ENCODE data around the gene SIGLECL1. TPM values are rescaled to one million over a fixed set of nuclear protein-coding genes. Genes with fewer than 3 reads are reported as not detected.
"Not testable (repeated sequence)": the region's sequence is repeated elsewhere in the genome, so short reads cannot be mapped to it uniquely, and the experiment has no call there.

The SIGLECL1 gene
- not detected in 2 replicates for total RNA-seq

GRCh38 chr19:51250786-51251467 is at the start of gene SIGLECL1:
Gene SIGLECL1, plus strand, starts transcription at chr19:51251080. Its CDS starts 12,993 bp downstream, at chr19:51264073.
- no peak for TF ChIP-seq CTCF (conservative IDR thresholded peaks at IDR 0.05; ENCODE audit: low read depth, low read length)
- DNase-seq (ENCODE audit: low read depth), result no peak
- H3K4me3 ChIP-seq (ENCODE audit: low read depth, low read length), result no peak within 1 kb of the TSS

GRCh38 chr19:51201712-51202111 is 49.2 kb upstream of the SIGLECL1 start:
- no peak overlapping the region for H3K4me3 ChIP-seq (ENCODE audit: low read depth, low read length)
- no peak for DNase-seq (ENCODE audit: low read depth)
- no peak for TF ChIP-seq CTCF (conservative IDR thresholded peaks at IDR 0.05; ENCODE audit: low read depth, low read length)

- no peak overlapping the region for H3K4me3 ChIP-seq (ENCODE audit: low read depth, low read length)
- no peak for DNase-seq (ENCODE audit: low read depth)
- no peak for TF ChIP-seq CTCF (conservative IDR thresholded peaks at IDR 0.05; ENCODE audit: low read depth, low read length)
Measured at GRCh38 chr19:51203916-51204315, 47.0 kb upstream of the SIGLECL1 start.

- no peak for TF ChIP-seq CTCF (conservative IDR thresholded peaks at IDR 0.05; ENCODE audit: low read depth, low read length)
- no peak for DNase-seq (ENCODE audit: low read depth)
Measured at GRCh38 chr19:51204321-51204720, 46.6 kb upstream of the SIGLECL1 start.

GRCh38 chr19:51207747-51208146 is 43.1 kb upstream of the SIGLECL1 start:
- no peak for TF ChIP-seq CTCF (conservative IDR thresholded peaks at IDR 0.05; ENCODE audit: low read depth, low read length)
- no peak for DNase-seq (ENCODE audit: low read depth)
- no peak overlapping the region for H3K4me3 ChIP-seq (ENCODE audit: low read depth, low read length)

More at GRCh38 chr19:51204321-51204720, 46.6 kb upstream of the SIGLECL1 start:
- H3K4me3 ChIP-seq (ENCODE audit: low read depth, low read length), result no peak overlapping the region

- no peak for DNase-seq (ENCODE audit: low read depth)
- no peak overlapping the region for H3K4me3 ChIP-seq (ENCODE audit: low read depth, low read length)
- no peak for TF ChIP-seq CTCF (conservative IDR thresholded peaks at IDR 0.05; ENCODE audit: low read depth, low read length)
Measured at GRCh38 chr19:51210191-51210784, 40.6 kb upstream of the SIGLECL1 start.

GRCh38 chr19:51210874-51211361 is 40.0 kb upstream of the SIGLECL1 start:
- not testable (repeated sequence) for H3K4me3 ChIP-seq (ENCODE audit: low read depth, low read length); DNase-seq (ENCODE audit: low read depth)
